GM12891 (cell line): ENCODE data around the gene CHKB.

ENCODE experiments used
- PAX5 ChIP-seq: IDR thresholded peaks from 2 replicates; pipeline ENCODE4 v1.6.1; 2011; ENCODE audit warnings: low read length, moderate library complexity, mild to moderate bottlenecking; ENCODE audit not compliant: insufficient read depth, severe bottlenecking
- POLR2A ChIP-seq: IDR thresholded peaks from 2 replicates; pipeline ENCODE4 v1.6.1; 2011; ENCODE audit warnings: low read depth, low read length, control low read depth
- TAF1 ChIP-seq: IDR thresholded peaks from 2 replicates; pipeline ENCODE4 v1.6.1; 2011; ENCODE audit warnings: low read depth, low read length, control low read depth

DNA sequence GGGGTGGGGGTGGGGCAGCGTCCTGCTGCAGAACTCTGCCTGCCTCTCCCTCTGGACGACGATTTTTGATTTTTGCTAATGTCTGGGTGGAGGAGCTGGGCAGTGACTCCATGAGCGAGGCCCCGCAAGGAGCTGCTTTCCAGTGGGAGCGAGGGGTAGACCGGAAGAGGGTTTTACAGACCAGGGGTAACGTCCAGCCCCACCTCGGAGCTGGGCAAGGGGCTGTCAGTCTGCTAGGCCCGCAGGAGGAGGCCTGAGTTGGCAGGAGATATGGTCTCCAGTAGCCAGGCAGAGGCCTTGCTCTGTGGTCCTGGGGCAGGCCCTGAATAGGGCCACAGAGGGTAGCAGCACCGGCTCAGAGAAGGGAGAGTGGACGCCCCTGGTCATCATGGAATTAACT is 26.9 kb upstream of the CHKB start:
- TF ChIP-seq POLR2A, result no peak
- TF ChIP-seq PAX5, result no peak
- TF ChIP-seq TAF1, result no peak
